ENCODE data around the gene CRISP1.
"Not testable (repeated sequence)": the region's sequence is repeated elsewhere in the genome, so short reads cannot be mapped to it uniquely, and the experiment has no call there.

Gene CRISP1

GRCh38 chr6:49895553-49895952, 29.2 kb upstream of the CRISP1 start:
- not testable (repeated sequence) for H3K27ac ChIP-seq (ENCODE audit: low read depth, low read length); H3K9me3 ChIP-seq (ENCODE audit: control insufficient read depth in 5 of 5, low read length in 5 of 5); H3K4me3 ChIP-seq (ENCODE audit: low read depth in 1 of 5, low read length in 5 of 5); H3K27me3 ChIP-seq (ENCODE audit: control insufficient read depth in 5 of 5, insufficient read depth in 4 of 5, low read length in 5 of 5); H3K4me1 ChIP-seq (ENCODE audit: control insufficient read depth in 5 of 5, insufficient read depth in 5 of 5, low read length in 5 of 5); H3K36me3 ChIP-seq (ENCODE audit: control insufficient read depth in 5 of 5, insufficient read depth in 5 of 5, low read length in 5 of 5); H3K9ac ChIP-seq (ENCODE audit: low read length in 5 of 5)

- no peak overlapping the region for H3K27ac ChIP-seq (ENCODE audit: low read depth, low read length)
- peaks cover 0 to 6% (median 0%) of the 10 kb centered on the region in 5 donors for H3K9me3 ChIP-seq (ENCODE audit: control insufficient read depth in 5 of 5, low read length in 5 of 5)
- H3K9ac ChIP-seq (ENCODE audit: low read length in 5 of 5), result no peak overlapping the region
- no peak overlapping the region for H3K4me3 ChIP-seq (ENCODE audit: low read depth in 1 of 5, low read length in 5 of 5)
- peaks cover 0 to 2% (median 0%) of the 10 kb centered on the region in 5 donors for H3K27me3 ChIP-seq (ENCODE audit: control insufficient read depth in 5 of 5, insufficient read depth in 4 of 5, low read length in 5 of 5)
- no peaks in the 10 kb centered on the region for H3K36me3 ChIP-seq (ENCODE audit: control insufficient read depth in 5 of 5, insufficient read depth in 5 of 5, low read length in 5 of 5)
- no peaks in the 10 kb centered on the region for H3K4me1 ChIP-seq (ENCODE audit: control insufficient read depth in 5 of 5, insufficient read depth in 5 of 5, low read length in 5 of 5)
Observed at GRCh38 chr6:49892280-49892679, 25.9 kb upstream of the CRISP1 start.

GRCh38 chr6:49890988-49891387, 24.7 kb upstream of the CRISP1 start:
- Histone ChIP-seq H3K4me3 (ENCODE audit: low read depth in 1 of 5, low read length in 5 of 5) (no peak overlapping the region), H3K36me3 (ENCODE audit: control insufficient read depth in 5 of 5, insufficient read depth in 5 of 5, low read length in 5 of 5) (no peaks in the 10 kb centered on the region), H3K9ac (ENCODE audit: low read length in 5 of 5) (no peak overlapping the region), H3K4me1 (ENCODE audit: control insufficient read depth in 5 of 5, insufficient read depth in 5 of 5, low read length in 5 of 5) (no peaks in the 10 kb centered on the region), H3K9me3 (ENCODE audit: control insufficient read depth in 5 of 5, low read length in 5 of 5) (peaks cover 0 to 6% (median 0%) of the 10 kb centered on the region in 5 donors), H3K27ac (ENCODE audit: low read depth, low read length) (no peak overlapping the region), H3K27me3 (ENCODE audit: control insufficient read depth in 5 of 5, insufficient read depth in 4 of 5, low read length in 5 of 5) (peaks cover 0 to 2% (median 0%) of the 10 kb centered on the region in 5 donors)

GRCh38 chr6:49888742-49889431, 22.6 kb upstream of the CRISP1 start:
- no peak overlapping the region for H3K9ac ChIP-seq (ENCODE audit: low read length in 5 of 5)
- H3K4me1 ChIP-seq (ENCODE audit: control insufficient read depth in 5 of 5, insufficient read depth in 5 of 5, low read length in 5 of 5), result no peaks in the 10 kb centered on the region
- no peak overlapping the region for H3K27ac ChIP-seq (ENCODE audit: low read depth, low read length)
- peaks cover 0 to 2% (median 0%) of the 10 kb centered on the region in 5 donors for H3K27me3 ChIP-seq (ENCODE audit: control insufficient read depth in 5 of 5, insufficient read depth in 4 of 5, low read length in 5 of 5)
- peaks cover 0 to 5% (median 0%) of the 10 kb centered on the region in 5 donors for H3K9me3 ChIP-seq (ENCODE audit: control insufficient read depth in 5 of 5, low read length in 5 of 5)
- no peaks in the 10 kb centered on the region for H3K36me3 ChIP-seq (ENCODE audit: control insufficient read depth in 5 of 5, insufficient read depth in 5 of 5, low read length in 5 of 5)
- no peak overlapping the region for H3K4me3 ChIP-seq (ENCODE audit: low read depth in 1 of 5, low read length in 5 of 5)

GRCh38 chr6:49868951-49869529, 2.7 kb upstream of the CRISP1 start:
- no peaks in the 10 kb centered on the region for H3K4me1 ChIP-seq (ENCODE audit: control insufficient read depth in 5 of 5, insufficient read depth in 5 of 5, low read length in 5 of 5)
- no peaks in the 10 kb centered on the region for H3K36me3 ChIP-seq (ENCODE audit: control insufficient read depth in 5 of 5, insufficient read depth in 5 of 5, low read length in 5 of 5)
- H3K4me3 ChIP-seq (ENCODE audit: low read depth in 1 of 5, low read length in 5 of 5), result no peak overlapping the region
- no peaks in the 10 kb centered on the region for H3K27me3 ChIP-seq (ENCODE audit: control insufficient read depth in 5 of 5, insufficient read depth in 4 of 5, low read length in 5 of 5)
- no peak overlapping the region for H3K27ac ChIP-seq (ENCODE audit: low read depth, low read length)
- H3K9me3 ChIP-seq (ENCODE audit: control insufficient read depth in 5 of 5, low read length in 5 of 5), result no peaks in the 10 kb centered on the region
- no peak overlapping the region for H3K9ac ChIP-seq (ENCODE audit: low read length in 5 of 5)

GRCh38 chr6:49856282-49856681, 10.1 kb downstream of the CRISP1 start:
- no peaks in the 10 kb centered on the region for H3K36me3 ChIP-seq (ENCODE audit: control insufficient read depth in 5 of 5, insufficient read depth in 5 of 5, low read length in 5 of 5)
- H3K27me3 ChIP-seq (ENCODE audit: control insufficient read depth in 5 of 5, insufficient read depth in 4 of 5, low read length in 5 of 5), result no peaks in the 10 kb centered on the region
- H3K4me1 ChIP-seq (ENCODE audit: control insufficient read depth in 5 of 5, insufficient read depth in 5 of 5, low read length in 5 of 5), result no peaks in the 10 kb centered on the region
- H3K9ac ChIP-seq (ENCODE audit: low read length in 5 of 5), result no peak overlapping the region
- H3K9me3 ChIP-seq (ENCODE audit: control insufficient read depth in 5 of 5, low read length in 5 of 5), result no peaks in the 10 kb centered on the region
- no peak overlapping the region for H3K4me3 ChIP-seq (ENCODE audit: low read depth in 1 of 5, low read length in 5 of 5)
- no peak overlapping the region for H3K27ac ChIP-seq (ENCODE audit: low read depth, low read length)

GRCh38 chr6:49855221-49855620, 11.1 kb downstream of the CRISP1 start:
- no peak overlapping the region for H3K9ac ChIP-seq (ENCODE audit: low read length in 5 of 5)
- H3K9me3 ChIP-seq (ENCODE audit: control insufficient read depth in 5 of 5, low read length in 5 of 5), result no peaks in the 10 kb centered on the region
- H3K4me1 ChIP-seq (ENCODE audit: control insufficient read depth in 5 of 5, insufficient read depth in 5 of 5, low read length in 5 of 5), result no peaks in the 10 kb centered on the region
- no peaks in the 10 kb centered on the region for H3K36me3 ChIP-seq (ENCODE audit: control insufficient read depth in 5 of 5, insufficient read depth in 5 of 5, low read length in 5 of 5)
- H3K27me3 ChIP-seq (ENCODE audit: control insufficient read depth in 5 of 5, insufficient read depth in 4 of 5, low read length in 5 of 5), result no peaks in the 10 kb centered on the region
- H3K4me3 ChIP-seq (ENCODE audit: low read depth in 1 of 5, low read length in 5 of 5), result no peak overlapping the region
- H3K27ac ChIP-seq (ENCODE audit: low read depth, low read length), result no peak overlapping the region

GRCh38 chr6:49852975-49853374, 13.4 kb downstream of the CRISP1 start:
- Histone ChIP-seq H3K9ac (ENCODE audit: low read length in 5 of 5) (no peak overlapping the region), H3K4me1 (ENCODE audit: control insufficient read depth in 5 of 5, insufficient read depth in 5 of 5, low read length in 5 of 5) (no peaks in the 10 kb centered on the region), H3K9me3 (ENCODE audit: control insufficient read depth in 5 of 5, low read length in 5 of 5) (no peaks in the 10 kb centered on the region), H3K27ac (ENCODE audit: low read depth, low read length) (no peak overlapping the region), H3K4me3 (ENCODE audit: low read depth in 1 of 5, low read length in 5 of 5) (no peak overlapping the region), H3K36me3 (ENCODE audit: control insufficient read depth in 5 of 5, insufficient read depth in 5 of 5, low read length in 5 of 5) (no peaks in the 10 kb centered on the region), H3K27me3 (ENCODE audit: control insufficient read depth in 5 of 5, insufficient read depth in 4 of 5, low read length in 5 of 5) (no peaks in the 10 kb centered on the region)

GRCh38 chr6:49849213-49849907, 17.0 kb downstream of the CRISP1 start:
- Histone ChIP-seq H3K27ac (ENCODE audit: low read depth, low read length) (no peak overlapping the region), H3K4me1 (ENCODE audit: control insufficient read depth in 5 of 5, insufficient read depth in 5 of 5, low read length in 5 of 5) (no peaks in the 10 kb centered on the region), H3K9ac (ENCODE audit: low read length in 5 of 5) (no peak overlapping the region), H3K27me3 (ENCODE audit: control insufficient read depth in 5 of 5, insufficient read depth in 4 of 5, low read length in 5 of 5) (no peaks in the 10 kb centered on the region), H3K9me3 (ENCODE audit: control insufficient read depth in 5 of 5, low read length in 5 of 5) (no peaks in the 10 kb centered on the region), H3K4me3 (ENCODE audit: low read depth in 1 of 5, low read length in 5 of 5) (no peak overlapping the region), H3K36me3 (ENCODE audit: control insufficient read depth in 5 of 5, insufficient read depth in 5 of 5, low read length in 5 of 5) (no peaks in the 10 kb centered on the region)

- Histone ChIP-seq H3K4me3 (ENCODE audit: low read depth in 1 of 5, low read length in 5 of 5) (no peak overlapping the region), H3K9me3 (ENCODE audit: control insufficient read depth in 5 of 5, low read length in 5 of 5) (no peaks in the 10 kb centered on the region), H3K36me3 (ENCODE audit: control insufficient read depth in 5 of 5, insufficient read depth in 5 of 5, low read length in 5 of 5) (no peaks in the 10 kb centered on the region), H3K27ac (ENCODE audit: low read depth, low read length) (no peak overlapping the region), H3K9ac (ENCODE audit: low read length in 5 of 5) (no peak overlapping the region), H3K4me1 (ENCODE audit: control insufficient read depth in 5 of 5, insufficient read depth in 5 of 5, low read length in 5 of 5) (no peaks in the 10 kb centered on the region), H3K27me3 (ENCODE audit: control insufficient read depth in 5 of 5, insufficient read depth in 4 of 5, low read length in 5 of 5) (no peaks in the 10 kb centered on the region)
Observed at GRCh38 chr6:49847673-49848072, 18.7 kb downstream of the CRISP1 start.

Data from subcutaneous abdominal adipose tissue (tissue), 5 donors.